H9 (cell line): ENCODE data around the gene EVC. TPM values are rescaled to one million over a fixed set of nuclear protein-coding genes. Genes with fewer than 3 reads are reported as not detected.

Experiments
- DNase-seq: peaks from one replicate; pipeline ENCODE4 v3.0.0-alpha.2; 2017
- H2AFZ ChIP-seq: one replicate; pipeline ENCODE4 v1.6.1; 2013; ENCODE audit warnings: mild to moderate bottlenecking, low read length, control low read depth, moderate library complexity
- H2AK5ac ChIP-seq: 2 replicates; pipeline ENCODE4 v1.6.1; 2013; ENCODE audit warnings: low read length, control low read depth, mixed read lengths; ENCODE audit not compliant: insufficient read length
- H2BK120ac ChIP-seq: one replicate; pipeline ENCODE4 v1.6.1; 2013; ENCODE audit warnings: low read depth, mild to moderate bottlenecking, low read length, control low read depth, inconsistent platforms; ENCODE audit not compliant: poor library complexity, severe bottlenecking
- H2BK12ac ChIP-seq: 2 replicates; pipeline ENCODE4 v1.6.1; 2013; ENCODE audit warnings: low read length, control low read depth, mixed read lengths, low read depth; ENCODE audit not compliant: insufficient read length
- H2BK15ac ChIP-seq: 2 replicates; pipeline ENCODE4 v1.6.1; 2013; ENCODE audit warnings: low read depth, low read length, control low read depth
- H2BK20ac ChIP-seq: one replicate; pipeline ENCODE4 v1.6.1; 2013; ENCODE audit warnings: low read depth, mild to moderate bottlenecking, low read length, control low read depth, inconsistent platforms; ENCODE audit not compliant: poor library complexity, severe bottlenecking
- H2BK5ac ChIP-seq: 2 replicates; pipeline ENCODE4 v1.6.1; 2013; ENCODE audit warnings: low read length, control low read depth, mixed read lengths; ENCODE audit not compliant: insufficient read length
- H3K14ac ChIP-seq: 2 replicates; pipeline ENCODE4 v1.6.1; 2013; ENCODE audit warnings: low read length, control low read depth; ENCODE audit not compliant: insufficient read depth
- H3K18ac ChIP-seq: 2 replicates; pipeline ENCODE4 v1.6.1; 2013; ENCODE audit warnings: low read depth, mild to moderate bottlenecking, mixed read lengths, low read length, control low read depth; ENCODE audit not compliant: insufficient read length
- H3K23ac ChIP-seq: 2 replicates; pipeline ENCODE4 v1.6.1; 2013; ENCODE audit warnings: low read length, control low read depth, mixed read lengths, low read depth; ENCODE audit not compliant: insufficient read length
- H3K23me2 ChIP-seq: 2 replicates; pipeline ENCODE4 v1.6.1; 2013; ENCODE audit warnings: low read depth, mild to moderate bottlenecking, mixed read lengths, low read length, control low read depth; ENCODE audit not compliant: insufficient read length, poor library complexity, severe bottlenecking
- H3K27ac ChIP-seq: 2 replicates; pipeline ENCODE4 v1.5.1; 2013; ENCODE audit warnings: low read length, control low read depth, mixed read lengths, low read depth; ENCODE audit not compliant: insufficient read length
- H3K27me3 ChIP-seq: 2 replicates; pipeline ENCODE4 v1.6.1; 2013; ENCODE audit warnings: low read length, control low read depth, inconsistent platforms; ENCODE audit not compliant: insufficient read depth
- H3K4ac ChIP-seq: 2 replicates; pipeline ENCODE4 v1.6.1; 2013; ENCODE audit warnings: low read depth, mild to moderate bottlenecking, control low read depth, inconsistent platforms, low read length, moderate library complexity
- H3K4me1 ChIP-seq: 2 replicates; pipeline ENCODE4 v1.6.1; 2013; ENCODE audit warnings: low read length, control low read depth, inconsistent platforms; ENCODE audit not compliant: insufficient read depth
- H3K4me2 ChIP-seq: 2 replicates; pipeline ENCODE4 v1.6.1; 2013; ENCODE audit warnings: low read length, control low read depth, mixed read lengths; ENCODE audit not compliant: insufficient read length, insufficient read depth
- H3K56ac ChIP-seq: 2 replicates; pipeline ENCODE4 v1.6.1; 2013; ENCODE audit warnings: low read depth, mild to moderate bottlenecking, mixed read lengths, low read length, control low read depth; ENCODE audit not compliant: insufficient read length
- H3K79me1 ChIP-seq: 2 replicates; pipeline ENCODE4 v1.6.1; 2013; ENCODE audit warnings: low read depth, mild to moderate bottlenecking, moderate library complexity, low read length, control low read depth, inconsistent platforms; ENCODE audit not compliant: insufficient read depth, poor library complexity, severe bottlenecking
- H3K79me2 ChIP-seq: 2 replicates; pipeline ENCODE4 v1.6.1; 2013; ENCODE audit warnings: low read length, control low read depth, inconsistent platforms; ENCODE audit not compliant: insufficient read depth
- H3K9ac ChIP-seq: 2 replicates; pipeline ENCODE4 v1.6.1; 2013; ENCODE audit warnings: low read length, control low read depth, mixed read lengths; ENCODE audit not compliant: insufficient read length; ENCODE audit errors: extremely low read depth
- H3K9me3 ChIP-seq: one replicate; pipeline ENCODE4 v1.6.1; 2013; ENCODE audit warnings: low read depth, low read length, inconsistent platforms; ENCODE audit not compliant: control insufficient read depth
- H3T11ph ChIP-seq: one replicate; pipeline ENCODE4 v1.6.1; 2013; ENCODE audit warnings: mild to moderate bottlenecking, low read length, control low read depth, inconsistent platforms
- H4K20me1 ChIP-seq: one replicate; pipeline ENCODE4 v1.6.1; 2013; ENCODE audit not compliant: control insufficient read depth, insufficient read length, insufficient read depth
- H4K5ac ChIP-seq: 2 replicates; pipeline ENCODE4 v1.6.1; 2013; ENCODE audit warnings: low read depth, mild to moderate bottlenecking, mixed read lengths, low read length, control low read depth; ENCODE audit not compliant: insufficient read length
- H4K8ac ChIP-seq: replicated peaks from 2 replicates; pipeline ENCODE4 v1.6.1; 2013; ENCODE audit warnings: low read length, control low read depth, mixed read lengths, low read depth; ENCODE audit not compliant: insufficient read length
- H4K91ac ChIP-seq: 2 replicates; pipeline ENCODE4 v1.6.1; 2013; ENCODE audit warnings: low read depth, mild to moderate bottlenecking, moderate library complexity, mixed read lengths, low read length, control low read depth; ENCODE audit not compliant: insufficient read length
- H3K27ac Mint-ChIP-seq, 3 experiments: 2 replicates in 2 of 3; 3 replicates in 1 of 3; pipeline ENCODE4 v1.8.0; 2020 to 2021; ENCODE audit warnings: mixed read lengths in 3 of 3, mild to moderate bottlenecking in 1 of 3, moderate library complexity in 1 of 3
- H3K27me3 Mint-ChIP-seq: 2 replicates; pipeline ENCODE4 v1.8.0; 2021; ENCODE audit warnings: low read depth, mild to moderate bottlenecking, moderate library complexity, mixed read lengths
- H3K36me3 Mint-ChIP-seq, 3 experiments: 2 replicates in 2 of 3; 3 replicates in 1 of 3; pipeline ENCODE4 v1.8.0; 2020 to 2021; ENCODE audit warnings: low read depth in 3 of 3, mixed read lengths in 3 of 3; ENCODE audit not compliant: insufficient read depth in 1 of 3
- H3K4me1 Mint-ChIP-seq, 2 experiments: 2 replicates each; pipeline ENCODE4 v1.8.0; 2020; ENCODE audit warnings: mixed read lengths in 2 of 2
- H3K4me3 Mint-ChIP-seq, 2 experiments: 2 replicates in 1 of 2; 3 replicates in 1 of 2; pipeline ENCODE4 v1.8.0; 2020 to 2021; ENCODE audit warnings: mild to moderate bottlenecking in 2 of 2, mixed read lengths in 2 of 2, moderate library complexity in 1 of 2
- H3K9me3 Mint-ChIP-seq, 2 experiments: 2 replicates in 1 of 2; 3 replicates in 1 of 2; pipeline ENCODE4 v1.8.0; 2020; ENCODE audit warnings: mild to moderate bottlenecking in 2 of 2, mixed read lengths in 2 of 2, moderate library complexity in 1 of 2
- CTCF ChIP-seq: fragments of 200-600 bp; sonication (generic); conservative IDR thresholded peaks from 3 replicates; pipeline ENCODE4 v1.8.0; 2021; ENCODE audit warnings: antibody characterized with exemption, mild to moderate bottlenecking
- WGBS: extraction: QIAGEN DNeasy Blood & Tissue Kit; methylation state at CpG from one replicate; pipeline ENCODE4 v1.1.7; 2013; ENCODE audit warnings: missing lambda C conversion rate, low lambda C conversion rate, mixed read lengths; ENCODE audit not compliant: insufficient read length; ENCODE audit errors: extremely low coverage; 5-methylcytosine and 5-hydroxymethylcytosine counted together
- total RNA-seq: library from RNA; stranded (reverse); gene quantifications from 2 replicates; pipeline ENCODE4 v1.2.1, GENCODE V29; 2021

EVC gene
- total RNA-seq, 1 experiment from 2014 or later: 10.1 TPM

GRCh38 chr4:5751666-5752375, 40.8 kb downstream of the EVC start:
- Histone ChIP-seq H4K8ac (no peak overlapping the region), H3K4me1 (peaks cover 10% of the 10 kb centered on the region; the same call in 1 of the 2 replicates), H2BK5ac (no peak overlapping the region), H2AK5ac (no peak overlapping the region), H2BK12ac (no peak overlapping the region), H3K23ac (no peak overlapping the region), H2BK15ac (no peak overlapping the region), H3K56ac (no peak overlapping the region), H3K27me3 (no peaks in the 10 kb centered on the region), H3T11ph (no peak overlapping the region), H3K79me2 (no peaks in the 10 kb centered on the region), H3K4ac (no peak overlapping the region), H3K4me2 (no peak overlapping the region), H4K5ac (no peak overlapping the region), H4K20me1 (no peaks in the 10 kb centered on the region), H3K18ac (no peak overlapping the region), H2BK20ac (no peak overlapping the region), H3K9me3 (no peaks in the 10 kb centered on the region), H3K23me2 (no peaks in the 10 kb centered on the region), H2AFZ (no peak overlapping the region), H3K27ac (no peak overlapping the region), H2BK120ac (no peak overlapping the region), H3K9ac (no peak overlapping the region), H4K91ac (no peak overlapping the region), H3K79me1 (no peaks in the 10 kb centered on the region), H3K14ac (no peak overlapping the region)
- Mint-ChIP-seq H3K4me1 (peaks cover 22 to 26% of the 10 kb centered on the region in 2 experiments), H3K36me3 (peaks cover 30 to 54% (median 41%) of the 10 kb centered on the region in 3 experiments), H3K27ac (peak overlapping the region; percentile 51 to 91 (median 89)), H3K27me3 (no peaks in the 10 kb centered on the region; the same call in none of the 2 replicates), H3K4me3 (peak overlapping the region; percentile 41 to 61), H3K9me3 (no peaks in the 10 kb centered on the region)
- no peak for TF ChIP-seq CTCF
- no peak for DNase-seq
- no CpG with 5 or more reads among the region's 14 CpGs for WGBS
